Measurements from ENCODE around the gene RILPL2. TPM values are rescaled to one million over a fixed set of nuclear protein-coding genes. Genes with fewer than 3 reads are reported as not detected.
"Not testable (repeated sequence)": the region's sequence is repeated elsewhere in the genome, so short reads cannot be mapped to it uniquely, and the experiment has no call there.

Gene RILPL2, protein sequence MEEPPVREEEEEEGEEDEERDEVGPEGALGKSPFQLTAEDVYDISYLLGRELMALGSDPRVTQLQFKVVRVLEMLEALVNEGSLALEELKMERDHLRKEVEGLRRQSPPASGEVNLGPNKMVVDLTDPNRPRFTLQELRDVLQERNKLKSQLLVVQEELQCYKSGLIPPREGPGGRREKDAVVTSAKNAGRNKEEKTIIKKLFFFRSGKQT
- 1 to 10 TPM; 1.6 to 2.7 (median 1.8) TPM for total RNA-seq
- long read RNA-seq, full-length matches to known transcripts, result 1 of 1 reads
- long read RNA-seq, partial matches to known transcripts, result 0 of 1 reads
- long read RNA-seq, other reads (novel, unspliced or antisense), result 0 of 1 reads

- TF ChIP-seq, protein P1, sequence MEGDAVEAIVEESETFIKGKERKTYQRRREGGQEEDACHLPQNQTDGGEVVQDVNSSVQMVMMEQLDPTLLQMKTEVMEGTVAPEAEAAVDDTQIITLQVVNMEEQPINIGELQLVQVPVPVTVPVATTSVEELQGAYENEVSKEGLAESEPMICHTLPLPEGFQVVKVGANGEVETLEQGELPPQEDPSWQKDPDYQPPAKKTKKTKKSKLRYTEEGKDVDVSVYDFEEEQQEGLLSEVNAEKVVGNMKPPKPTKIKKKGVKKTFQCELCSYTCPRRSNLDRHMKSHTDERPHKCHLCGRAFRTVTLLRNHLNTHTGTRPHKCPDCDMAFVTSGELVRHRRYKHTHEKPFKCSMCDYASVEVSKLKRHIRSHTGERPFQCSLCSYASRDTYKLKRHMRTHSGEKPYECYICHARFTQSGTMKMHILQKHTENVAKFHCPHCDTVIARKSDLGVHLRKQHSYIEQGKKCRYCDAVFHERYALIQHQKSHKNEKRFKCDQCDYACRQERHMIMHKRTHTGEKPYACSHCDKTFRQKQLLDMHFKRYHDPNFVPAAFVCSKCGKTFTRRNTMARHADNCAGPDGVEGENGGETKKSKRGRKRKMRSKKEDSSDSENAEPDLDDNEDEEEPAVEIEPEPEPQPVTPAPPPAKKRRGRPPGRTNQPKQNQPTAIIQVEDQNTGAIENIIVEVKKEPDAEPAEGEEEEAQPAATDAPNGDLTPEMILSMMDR (IDR thresholded peaks at IDR 0.05), result no peak
- peak; percentile 68 for TF ChIP-seq POLR2A (IDR thresholded peaks at IDR 0.05)
- Histone ChIP-seq H3K9me3 (no peaks in the 10 kb centered on the region), H3K27ac (peak within 1 kb of the TSS; percentile 58 to 75 (median 59)), H3K4me1 (peaks cover 0 to 10% (median 0%) of the 10 kb centered on the region in 4 donors), H3K27me3 (no peaks in the 10 kb centered on the region), H3K4me3 (peak within 1 kb of the TSS; percentile 78 to 91 (median 87)), H3K36me3 (no peaks in the 10 kb centered on the region)
- intact Hi-C loops (cut with DNase I), result no loop called here
- ATAC-seq, result peak; percentile 94 to 98 (median 98)
- WGBS (ENCODE audit: insufficient coverage, low coverage, low lambda C conversion rate, missing lambda C conversion rate), result under 1% methylated on average over 47 of the region's 69 CpGs
- DNase-seq, result peak; percentile 91 to 95 (median 92)
Measured at GRCh38 chr12:123436017-123436964, at the start of gene RILPL2. Gene RILPL2 (minus strand): TSS chr12:123436684. CDS start chr12:123436420, 264 bp downstream.

DNA sequence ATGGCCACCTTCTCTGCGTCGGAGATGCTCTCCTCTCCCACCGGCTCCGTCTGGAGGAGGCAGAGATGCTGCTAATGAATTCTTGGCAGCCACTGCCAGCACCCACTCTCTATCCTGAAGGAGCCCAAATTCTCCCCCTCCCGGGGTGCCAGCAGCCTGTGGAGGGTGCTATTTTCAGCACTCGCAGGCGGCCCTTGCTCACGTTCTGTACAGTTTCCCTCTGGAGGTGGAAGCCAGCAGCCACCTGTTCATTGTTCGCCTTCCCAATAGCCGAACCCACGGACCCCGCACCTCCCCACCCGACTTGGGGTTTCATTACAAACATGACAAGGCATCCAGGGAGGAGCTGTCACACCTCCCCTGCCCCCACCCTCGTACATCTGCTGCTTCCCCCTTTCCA lies 49.3 kb upstream of the RILPL2 start:
- DNase-seq (no peak), ATAC-seq (no peak)
- intact Hi-C loops (cut with DNase I), result no loop called here
- Histone ChIP-seq H3K9me3 (no peaks in the 10 kb centered on the region), H3K4me1 (no peaks in the 10 kb centered on the region), H3K27ac (no peak overlapping the region), H3K27me3 (no peaks in the 10 kb centered on the region), H3K36me3 (no peaks in the 10 kb centered on the region), H3K4me3 (no peak overlapping the region)
- WGBS (ENCODE audit: insufficient coverage, low coverage, low lambda C conversion rate, missing lambda C conversion rate), result 73% methylated on average over 4 of the region's 14 CpGs
- TF ChIP-seq POLR2A (IDR thresholded peaks at IDR 0.05), result no peak
- TF ChIP-seq, protein P1 (IDR thresholded peaks at IDR 0.05), result no peak

DNA sequence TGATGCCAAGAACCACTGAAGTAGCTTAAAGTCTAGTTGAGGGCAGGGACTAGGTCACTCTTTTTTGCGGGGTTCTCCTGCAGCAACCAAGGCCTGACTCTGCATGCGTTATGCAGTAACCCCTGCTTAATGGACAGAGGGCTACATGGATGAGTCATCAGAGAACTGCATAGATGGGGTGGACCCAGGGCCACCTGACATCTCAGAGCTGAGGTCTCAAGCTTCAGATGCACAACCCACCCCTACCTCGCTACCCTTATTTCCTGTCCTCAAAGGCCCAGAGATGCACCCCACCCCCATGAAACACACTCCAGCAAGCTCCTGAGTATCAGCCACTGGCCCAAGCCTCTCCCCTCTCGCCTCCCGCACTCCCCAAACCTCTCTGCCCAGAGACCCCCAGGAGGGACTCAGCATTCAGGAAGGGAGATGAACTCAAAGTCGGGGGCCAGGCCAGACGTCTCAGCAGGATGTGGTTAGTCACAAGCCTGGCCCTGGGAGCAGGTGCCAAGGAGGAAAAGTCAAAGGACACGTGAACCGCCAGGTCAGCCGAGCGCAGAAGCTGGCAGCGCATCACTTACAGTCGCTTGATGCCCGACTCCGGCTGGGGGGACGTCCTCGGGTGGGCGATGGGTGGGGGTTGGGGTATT lies 47.2 kb upstream of the RILPL2 start:
- Histone ChIP-seq H3K4me1 (no peaks in the 10 kb centered on the region), H3K27ac (no peak overlapping the region), H3K9me3 (no peaks in the 10 kb centered on the region), H3K27me3 (no peaks in the 10 kb centered on the region), H3K36me3 (no peaks in the 10 kb centered on the region), H3K4me3 (no peak overlapping the region)
- ATAC-seq (no peak), DNase-seq (no peak)
- intact Hi-C loops (cut with DNase I), result no loop called here
- WGBS (ENCODE audit: insufficient coverage, low coverage, low lambda C conversion rate, missing lambda C conversion rate), result 57% methylated on average over 10 of the region's 18 CpGs
- TF ChIP-seq, protein P1 (IDR thresholded peaks at IDR 0.05), result no peak
- no peak for TF ChIP-seq POLR2A (IDR thresholded peaks at IDR 0.05)

- DNase-seq, result no peak
- WGBS (ENCODE audit: insufficient coverage, low coverage, low lambda C conversion rate, missing lambda C conversion rate), result 88% methylated on average over 4 of the region's 6 CpGs
- Histone ChIP-seq H3K9me3 (no peaks in the 10 kb centered on the region), H3K4me3 (no peak overlapping the region), H3K27ac (no peak overlapping the region), H3K4me1 (no peaks in the 10 kb centered on the region), H3K36me3 (no peaks in the 10 kb centered on the region), H3K27me3 (no peaks in the 10 kb centered on the region)
- intact Hi-C loops (cut with DNase I), result no loop called here
- no peak for ATAC-seq
- TF ChIP-seq, protein P1 (IDR thresholded peaks at IDR 0.05), result no peak
- TF ChIP-seq POLR2A (IDR thresholded peaks at IDR 0.05), result no peak
Measured at GRCh38 chr12:123482876-123483275, 46.4 kb upstream of the RILPL2 start.

- H3K4me3 ChIP-seq; DNase-seq; ATAC-seq; H3K27me3 ChIP-seq; H3K9me3 ChIP-seq; H3K36me3 ChIP-seq; intact Hi-C loops (cut with DNase I); H3K4me1 ChIP-seq; H3K27ac ChIP-seq: not testable (repeated sequence)
- no CpG with 5 or more reads among the region's 5 CpGs for WGBS (ENCODE audit: insufficient coverage, low coverage, low lambda C conversion rate, missing lambda C conversion rate)
Measured at GRCh38 chr12:123481251-123481650, 44.8 kb upstream of the RILPL2 start.
